HG03025 (cell line): ENCODE results near the gene FGF11.

Experiments
- ATAC-seq: cut with Tn5 transposase; IDR thresholded peaks from one replicate; pipeline ENCODE4 v1.9.1; 2021; ENCODE audit warnings: mild to moderate bottlenecking, moderate library complexity; ENCODE audit not compliant: unreplicated experiment, low FRiP score

Gene FGF11

GRCh38 chr17:7407485-7408251 lies 31.6 kb upstream of the FGF11 start, which contains the start of gene NLGN2:
Gene NLGN2, plus strand, starts transcription at chr17:7407845. Its CDS starts 411 bp downstream, at chr17:7408256.
- no peak for ATAC-seq

DNA sequence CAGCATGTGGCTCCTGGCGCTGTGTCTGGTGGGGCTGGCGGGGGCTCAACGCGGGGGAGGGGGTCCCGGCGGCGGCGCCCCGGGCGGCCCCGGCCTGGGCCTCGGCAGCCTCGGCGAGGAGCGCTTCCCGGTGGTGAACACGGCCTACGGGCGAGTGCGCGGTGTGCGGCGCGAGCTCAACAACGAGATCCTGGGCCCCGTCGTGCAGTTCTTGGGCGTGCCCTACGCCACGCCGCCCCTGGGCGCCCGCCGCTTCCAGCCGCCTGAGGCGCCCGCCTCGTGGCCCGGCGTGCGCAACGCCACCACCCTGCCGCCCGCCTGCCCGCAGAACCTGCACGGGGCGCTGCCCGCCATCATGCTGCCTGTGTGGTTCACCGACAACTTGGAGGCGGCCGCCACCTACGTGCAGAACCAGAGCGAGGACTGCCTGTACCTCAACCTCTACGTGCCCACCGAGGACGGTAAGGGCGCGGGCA lies 31.0 kb upstream of the FGF11 start:
- ATAC-seq = no peak

DNA sequence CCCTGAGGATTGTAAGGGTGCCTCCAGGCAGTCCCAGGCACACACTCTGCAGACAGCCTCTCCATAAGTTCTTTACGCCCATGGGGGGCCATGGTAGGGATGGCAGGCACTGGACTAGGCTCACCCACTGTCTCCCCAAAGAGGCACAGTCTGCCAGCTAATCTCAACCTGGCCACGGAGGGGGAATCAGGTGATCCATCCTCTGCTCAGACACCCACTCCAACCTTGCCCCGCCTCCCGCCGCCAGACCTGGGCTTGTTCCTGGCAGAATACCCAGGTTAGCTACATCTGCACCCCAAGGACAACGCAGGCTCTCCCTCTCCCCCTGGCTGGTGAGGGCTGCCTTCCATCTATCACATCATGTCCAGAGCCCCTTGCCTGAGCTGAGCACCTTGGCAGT lies 30.4 kb upstream of the FGF11 start:
- ATAC-seq = no peak

GRCh38 chr17:7409716-7410115 lies 29.6 kb upstream of the FGF11 start:
- no peak for ATAC-seq

DNA sequence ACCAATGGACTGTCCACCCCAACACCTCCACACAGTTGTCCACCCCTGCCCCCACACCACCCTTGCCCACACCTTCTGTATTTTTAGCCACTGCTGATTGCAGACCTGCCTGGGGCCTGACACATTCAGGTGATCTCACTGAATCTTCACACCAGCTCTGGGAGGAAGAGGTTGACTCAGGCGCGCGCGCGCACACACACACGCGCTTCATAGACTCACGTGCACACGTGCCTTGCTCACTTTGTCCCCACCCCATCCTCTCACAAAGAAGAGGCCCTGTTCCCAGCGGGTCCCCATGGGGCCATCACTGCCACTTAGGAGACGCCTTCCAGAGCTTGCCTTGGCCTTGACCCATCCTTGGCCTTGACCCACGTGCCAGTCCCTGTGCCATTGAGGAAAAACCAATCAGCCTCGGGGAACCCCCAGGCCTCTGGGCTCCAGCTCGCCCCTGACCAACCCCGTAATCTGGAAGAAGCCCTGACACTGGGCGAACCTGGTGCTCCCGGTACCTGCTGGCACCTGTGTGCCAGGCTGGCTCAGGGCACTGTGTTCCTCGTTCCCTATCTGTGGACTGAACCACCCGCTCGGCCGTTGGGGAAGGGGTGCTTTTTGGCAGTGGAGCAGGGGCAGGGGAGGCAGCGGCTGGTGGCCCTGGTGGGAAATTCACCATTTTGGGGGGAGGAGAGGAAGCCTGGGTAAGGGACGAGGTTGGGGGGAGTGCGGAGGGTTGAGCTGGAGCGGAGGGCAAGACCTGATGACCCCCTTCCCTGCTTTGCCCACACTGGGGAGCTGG lies 28.5 kb upstream of the FGF11 start:
- ATAC-seq = no peak

DNA sequence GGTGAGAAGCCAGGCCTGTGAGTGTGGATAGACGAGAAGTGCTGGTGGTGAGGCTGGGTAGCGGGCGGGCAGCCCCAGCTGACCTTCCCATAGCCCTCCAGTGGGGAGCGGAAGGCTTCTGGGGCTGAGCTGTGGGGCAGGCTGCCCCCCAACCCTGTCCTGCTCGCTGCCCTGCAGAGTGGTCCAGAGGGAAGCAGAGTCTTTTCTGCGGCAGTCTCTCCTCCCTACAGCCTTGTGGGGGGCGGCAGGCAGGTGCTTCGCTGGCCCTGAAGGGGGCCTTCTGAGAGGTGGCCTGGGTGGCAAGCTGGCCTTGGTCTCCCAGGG lies 27.9 kb upstream of the FGF11 start:
- no peak for ATAC-seq

DNA sequence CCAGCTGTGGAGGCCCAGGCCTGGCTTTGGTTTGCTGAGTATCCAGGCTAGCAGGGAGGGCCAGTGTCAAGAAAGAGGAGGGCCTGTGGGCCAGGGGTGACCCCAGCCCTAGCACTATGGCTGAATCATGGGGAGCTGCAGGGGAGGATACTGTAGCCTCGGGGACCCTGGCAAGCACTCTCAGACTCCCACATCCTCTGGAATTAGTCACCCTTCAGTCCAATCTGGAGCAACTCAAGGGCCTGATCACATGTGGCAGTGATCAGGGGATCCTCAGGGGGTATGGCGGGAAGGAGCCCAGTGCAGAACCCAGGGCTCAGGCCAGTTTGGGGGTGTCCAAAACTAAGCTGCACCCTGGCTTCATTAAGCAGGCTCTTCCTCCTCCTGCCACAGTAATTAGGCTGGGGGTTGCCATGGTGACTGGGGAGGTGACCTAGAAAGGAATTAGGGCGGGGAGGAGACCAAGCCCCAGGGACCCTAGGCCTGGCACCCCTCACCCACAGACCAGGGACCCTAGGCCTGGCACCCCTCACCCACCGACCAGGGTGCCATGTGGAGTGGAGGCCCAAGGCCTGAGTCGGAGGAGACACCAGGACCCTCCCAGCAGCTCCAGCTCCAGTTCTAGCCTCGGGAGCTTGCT lies 25.8 kb upstream of the FGF11 start:
- ATAC-seq = no peak

DNA sequence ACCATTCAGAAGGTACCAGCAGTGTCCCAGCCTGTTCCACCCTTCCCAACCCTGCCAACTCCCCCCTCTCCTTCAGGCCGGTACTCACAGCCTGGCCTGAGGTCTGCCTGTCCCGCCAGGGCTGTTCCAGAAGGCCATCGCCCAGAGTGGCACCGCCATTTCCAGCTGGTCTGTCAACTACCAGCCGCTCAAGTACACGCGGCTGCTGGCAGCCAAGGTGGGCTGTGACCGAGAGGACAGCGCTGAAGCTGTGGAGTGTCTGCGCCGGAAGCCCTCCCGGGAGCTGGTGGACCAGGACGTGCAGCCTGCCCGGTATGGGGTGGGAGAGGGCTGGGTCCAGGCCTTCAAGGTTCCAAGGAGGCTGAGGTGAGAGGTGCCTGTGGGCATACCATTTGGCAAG lies 24.5 kb upstream of the FGF11 start:
- no peak for ATAC-seq

GRCh38 chr17:7415784-7416183 lies 23.5 kb upstream of the FGF11 start:
- no peak for ATAC-seq

GRCh38 chr17:7416323-7416722 lies 23.0 kb upstream of the FGF11 start:
- ATAC-seq = no peak

DNA sequence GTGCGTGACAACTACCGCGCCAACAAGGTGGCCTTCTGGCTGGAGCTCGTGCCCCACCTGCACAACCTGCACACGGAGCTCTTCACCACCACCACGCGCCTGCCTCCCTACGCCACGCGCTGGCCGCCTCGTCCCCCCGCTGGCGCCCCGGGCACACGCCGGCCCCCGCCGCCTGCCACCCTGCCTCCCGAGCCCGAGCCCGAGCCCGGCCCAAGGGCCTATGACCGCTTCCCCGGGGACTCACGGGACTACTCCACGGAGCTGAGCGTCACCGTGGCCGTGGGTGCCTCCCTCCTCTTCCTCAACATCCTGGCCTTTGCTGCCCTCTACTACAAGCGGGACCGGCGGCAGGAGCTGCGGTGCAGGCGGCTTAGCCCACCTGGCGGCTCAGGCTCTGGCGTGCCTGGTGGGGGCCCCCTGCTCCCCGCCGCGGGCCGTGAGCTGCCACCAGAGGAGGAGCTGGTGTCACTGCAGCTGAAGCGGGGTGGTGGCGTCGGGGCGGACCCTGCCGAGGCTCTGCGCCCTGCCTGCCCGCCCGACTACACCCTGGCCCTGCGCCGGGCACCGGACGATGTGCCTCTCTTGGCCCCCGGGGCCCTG lies 22.2 kb upstream of the FGF11 start:
- no peak for ATAC-seq

- no peak for ATAC-seq
Measured at GRCh38 chr17:7418472-7419152, 20.7 kb upstream of the FGF11 start.

GRCh38 chr17:7419819-7420610 lies 19.3 kb upstream of the FGF11 start, which contains the start of gene SPEM1:
Gene SPEM1, plus strand, starts transcription at chr17:7420324. Its CDS starts 61 bp downstream, at chr17:7420385.
- no peak for ATAC-seq

GRCh38 chr17:7421186-7421585 lies 18.1 kb upstream of the FGF11 start:
- ATAC-seq = no peak

GRCh38 chr17:7423679-7424078 lies 15.6 kb upstream of the FGF11 start:
- no peak for ATAC-seq

DNA sequence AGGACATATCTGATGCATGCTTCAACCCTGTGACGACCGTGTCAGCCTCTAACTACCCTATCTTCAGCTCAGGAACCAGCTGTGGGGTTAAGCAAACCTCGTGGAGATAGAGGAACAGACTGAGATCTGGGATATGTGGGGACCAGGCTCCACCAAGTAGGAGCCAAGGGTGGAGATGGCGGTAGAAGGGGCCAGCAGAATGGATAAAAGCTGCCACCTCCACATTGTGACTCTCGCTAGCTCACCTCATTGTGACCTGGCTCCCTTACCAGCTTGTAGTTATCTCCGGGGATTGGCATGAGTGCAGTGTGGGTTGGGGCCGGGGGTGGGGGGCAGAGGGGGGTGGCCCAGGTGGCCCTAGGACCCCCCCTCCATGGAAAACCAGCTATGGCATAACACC lies 14.0 kb upstream of the FGF11 start, which contains the start of gene SPEM2:
Gene SPEM2 (plus strand): TSS at position 301 of the 400 bp plus-strand sequence. CDS start 73 bp downstream, at position 374.
- no peak for ATAC-seq

- no peak for ATAC-seq
Measured at GRCh38 chr17:7425756-7426155, 13.6 kb upstream of the FGF11 start.

DNA sequence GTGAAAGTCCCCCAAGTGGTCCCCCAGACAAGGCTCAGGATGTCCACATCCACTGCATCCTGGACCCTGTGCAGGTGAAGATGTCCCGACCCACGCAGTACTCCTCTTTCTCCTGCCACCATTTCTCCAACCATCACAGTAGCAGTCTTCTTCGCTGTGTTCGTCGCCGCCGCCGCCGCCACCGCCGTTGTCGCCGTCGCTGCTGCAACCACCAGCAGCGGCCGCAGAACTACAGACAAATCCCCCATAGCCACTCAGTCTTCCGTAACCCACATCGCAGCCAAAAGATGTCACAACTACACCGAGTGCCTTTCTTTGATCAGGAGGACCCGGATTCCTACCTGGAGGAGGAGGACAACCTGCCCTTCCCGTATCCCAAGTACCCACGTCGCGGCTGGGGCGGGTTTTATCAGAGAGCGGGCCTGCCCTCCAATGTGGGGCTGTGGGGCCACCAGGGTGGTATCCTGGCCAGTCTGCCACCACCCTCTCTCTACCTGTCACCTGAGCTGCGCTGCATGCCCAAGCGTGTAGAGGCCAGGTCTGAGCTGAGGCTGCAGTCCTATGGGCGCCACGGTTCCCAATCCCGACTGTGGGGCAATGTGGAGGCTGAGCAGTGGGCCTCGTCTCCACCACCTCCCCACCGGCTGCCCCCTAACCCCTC lies 13.0 kb upstream of the FGF11 start:
- no peak for ATAC-seq
